Measurements from ENCODE around the gene CST9. TPM values are rescaled to one million over a fixed set of nuclear protein-coding genes. Genes with fewer than 3 reads are reported as not detected.
A peak's percentile ranks its signal among the peaks of the same experiment; 100 is the strongest.

Gene CST9
- total and polyA plus RNA-seq, 2 of the 13 experiments (the other 11 are each of a cell fraction or from before 2014, with no cell fraction given): 0.07 TPM; not detected in 1

DNA sequence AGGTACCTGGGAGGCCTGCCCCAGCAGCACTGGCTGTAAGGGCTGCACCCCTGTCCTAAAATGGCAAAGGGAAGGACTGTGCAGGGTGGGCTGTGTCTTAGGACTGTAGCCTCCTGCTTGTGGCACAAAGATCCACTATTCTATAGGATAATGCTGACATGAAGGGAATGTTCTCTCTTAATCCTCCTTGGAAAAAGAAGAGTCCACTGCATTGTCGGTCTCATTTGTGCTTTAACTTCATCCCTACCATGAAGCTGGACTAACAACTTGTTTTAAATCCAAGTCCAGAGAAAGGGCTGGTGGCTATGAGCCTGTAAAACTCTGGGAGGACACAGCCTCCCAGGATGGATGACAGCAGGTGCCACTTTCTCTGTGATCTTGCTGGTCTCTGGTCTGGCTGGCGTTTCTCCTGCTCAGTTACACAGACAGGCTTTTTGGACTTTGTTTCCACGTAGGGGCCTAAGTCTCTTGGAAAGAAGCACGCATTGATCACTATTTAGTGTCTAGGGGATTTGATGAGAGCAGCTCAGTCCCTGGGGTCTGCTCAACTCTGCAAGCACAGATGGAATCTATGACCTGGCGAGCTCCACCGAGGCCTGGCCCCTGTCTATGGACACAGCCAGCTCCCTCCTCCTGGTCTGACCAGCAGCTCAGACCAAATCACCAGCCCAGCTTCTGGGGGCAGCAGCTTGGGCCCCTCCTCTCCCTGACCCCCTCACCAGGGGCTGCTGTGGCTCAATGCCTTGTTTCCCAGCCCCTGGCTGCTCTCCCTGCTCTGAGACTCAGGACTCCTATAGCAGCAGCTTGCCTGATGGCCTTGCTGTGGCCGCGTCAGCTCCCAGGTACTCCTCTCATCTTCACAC lies 27.2 kb upstream of the CST9 start (continued):
- TF ChIP-seq, protein P1, sequence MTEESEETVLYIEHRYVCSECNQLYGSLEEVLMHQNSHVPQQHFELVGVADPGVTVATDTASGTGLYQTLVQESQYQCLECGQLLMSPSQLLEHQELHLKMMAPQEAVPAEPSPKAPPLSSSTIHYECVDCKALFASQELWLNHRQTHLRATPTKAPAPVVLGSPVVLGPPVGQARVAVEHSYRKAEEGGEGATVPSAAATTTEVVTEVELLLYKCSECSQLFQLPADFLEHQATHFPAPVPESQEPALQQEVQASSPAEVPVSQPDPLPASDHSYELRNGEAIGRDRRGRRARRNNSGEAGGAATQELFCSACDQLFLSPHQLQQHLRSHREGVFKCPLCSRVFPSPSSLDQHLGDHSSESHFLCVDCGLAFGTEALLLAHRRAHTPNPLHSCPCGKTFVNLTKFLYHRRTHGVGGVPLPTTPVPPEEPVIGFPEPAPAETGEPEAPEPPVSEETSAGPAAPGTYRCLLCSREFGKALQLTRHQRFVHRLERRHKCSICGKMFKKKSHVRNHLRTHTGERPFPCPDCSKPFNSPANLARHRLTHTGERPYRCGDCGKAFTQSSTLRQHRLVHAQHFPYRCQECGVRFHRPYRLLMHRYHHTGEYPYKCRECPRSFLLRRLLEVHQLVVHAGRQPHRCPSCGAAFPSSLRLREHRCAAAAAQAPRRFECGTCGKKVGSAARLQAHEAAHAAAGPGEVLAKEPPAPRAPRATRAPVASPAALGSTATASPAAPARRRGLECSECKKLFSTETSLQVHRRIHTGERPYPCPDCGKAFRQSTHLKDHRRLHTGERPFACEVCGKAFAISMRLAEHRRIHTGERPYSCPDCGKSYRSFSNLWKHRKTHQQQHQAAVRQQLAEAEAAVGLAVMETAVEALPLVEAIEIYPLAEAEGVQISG (CRISPR knock-in tag; IDR thresholded peaks at IDR 0.05): peak; percentile 7; the same call in 1 of the 2 replicates
- TF ChIP-seq RBM22 (optimal IDR thresholded peaks at IDR 0.05; ENCODE audit: low read length): peak; percentile 31
- no peak for TF ChIP-seq ZMAT3 (CRISPR knock-in tag; conservative IDR thresholded peaks at IDR 0.05)
- no peak for TF ChIP-seq ZNF180 (CRISPR knock-in tag; IDR thresholded peaks at IDR 0.05; ENCODE audit: borderline replicate concordance, low read depth)
- TF ChIP-seq JARID2 (CRISPR knock-in tag; IDR thresholded peaks at IDR 0.05; ENCODE audit: insufficient replicate concordance): no peak
- no peak for TF ChIP-seq ZNF567 (CRISPR knock-in tag; IDR thresholded peaks at IDR 0.05; ENCODE audit: borderline replicate concordance)
- TF ChIP-seq SALL2 (CRISPR knock-in tag; IDR thresholded peaks at IDR 0.05): no peak
- TF ChIP-seq ZFYVE20 (CRISPR knock-in tag; IDR thresholded peaks at IDR 0.05; ENCODE audit: borderline replicate concordance, low read depth): no peak
- TF ChIP-seq POLR2A (IDR thresholded peaks at IDR 0.05; ENCODE audit: insufficient read depth in 1 of 2, low read depth in 2 of 2, low read length in 2 of 2): peak in 1 of 2 experiments; percentile 60; a peak in 3 of 4 replicates
- no peak for TF ChIP-seq ZBTB20 (CRISPR knock-in tag; IDR thresholded peaks at IDR 0.05; ENCODE audit: borderline replicate concordance, low read depth)
- TF ChIP-seq SMAD9 (CRISPR knock-in tag; IDR thresholded peaks at IDR 0.05): no peak
- TF ChIP-seq ATRX (CRISPR knock-in tag; IDR thresholded peaks at IDR 0.05; ENCODE audit: borderline replicate concordance): no peak
- TF ChIP-seq TRAFD1 (CRISPR knock-in tag; IDR thresholded peaks at IDR 0.05; ENCODE audit: borderline replicate concordance): no peak
- TF ChIP-seq EP300 (IDR thresholded peaks at IDR 0.05; ENCODE audit: low read depth in 2 of 2, low read length in 2 of 2): no peak
- no peak for TF ChIP-seq EP300 (CRISPR knock-in tag; IDR thresholded peaks at IDR 0.05; ENCODE audit: borderline replicate concordance)
- TF ChIP-seq DBP (CRISPR knock-in tag; IDR thresholded peaks at IDR 0.05; ENCODE audit: not compliant biosample characterization): no peak
- no peak; the same call in 1 of the 2 replicates for TF ChIP-seq POLR2AphosphoS5 (IDR thresholded peaks at IDR 0.05; ENCODE audit: low read depth, low read length)
- no peak for TF ChIP-seq ASH2L (IDR thresholded peaks at IDR 0.05; ENCODE audit: insufficient read length, low read depth, low read length)
- TF ChIP-seq TP53 (CRISPR knock-in tag; conservative IDR thresholded peaks at IDR 0.05): no peak
- TF ChIP-seq, protein P2, sequence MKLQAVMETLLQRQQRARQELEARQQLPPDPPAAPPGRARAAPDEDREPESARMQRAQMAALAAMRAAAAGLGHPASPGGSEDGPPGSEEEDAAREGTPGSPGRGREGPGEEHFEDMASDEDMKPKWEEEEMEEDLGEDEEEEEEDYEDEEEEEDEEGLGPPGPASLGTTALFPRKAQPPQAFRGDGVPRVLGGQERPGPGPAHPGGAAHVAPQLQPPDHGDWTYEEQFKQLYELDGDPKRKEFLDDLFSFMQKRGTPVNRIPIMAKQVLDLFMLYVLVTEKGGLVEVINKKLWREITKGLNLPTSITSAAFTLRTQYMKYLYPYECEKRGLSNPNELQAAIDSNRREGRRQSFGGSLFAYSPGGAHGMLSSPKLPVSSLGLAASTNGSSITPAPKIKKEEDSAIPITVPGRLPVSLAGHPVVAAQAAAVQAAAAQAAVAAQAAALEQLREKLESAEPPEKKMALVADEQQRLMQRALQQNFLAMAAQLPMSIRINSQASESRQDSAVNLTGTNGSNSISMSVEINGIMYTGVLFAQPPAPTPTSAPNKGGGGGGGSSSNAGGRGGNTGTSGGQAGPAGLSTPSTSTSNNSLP (IDR thresholded peaks at IDR 0.05; ENCODE audit: low read depth, low read length): no peak
- peak; percentile 17 for TF ChIP-seq POLR2G (IDR thresholded peaks at IDR 0.05; ENCODE audit: low read depth, low read length)

All from HepG2 (cell line).